SU-DHL-6 (cell line): ENCODE results near the gene TAF11L6.

Experiments
- EZH2phosphoT487 ChIP-seq: fragments of 200-600 bp; sonication (generic), shearing (Covaris generic); conservative IDR thresholded peaks from 2 replicates; pipeline ENCODE4 v1.6.1; 2018; ENCODE audit warnings: mild to moderate bottlenecking, antibody characterized with exemption, low read length, moderate library complexity, mixed read lengths
- TF ChIP-seq, protein P1 (sequence below): fragments of 200-600 bp; sonication (generic); IDR thresholded peaks from one replicate; pipeline ENCODE4 v1.5.1; 2017; ENCODE audit warnings: antibody characterized with exemption, mild to moderate bottlenecking, low read length, moderate library complexity; ENCODE audit not compliant: insufficient read depth, poor library complexity, severe bottlenecking

- TF ChIP-seq, protein P1, sequence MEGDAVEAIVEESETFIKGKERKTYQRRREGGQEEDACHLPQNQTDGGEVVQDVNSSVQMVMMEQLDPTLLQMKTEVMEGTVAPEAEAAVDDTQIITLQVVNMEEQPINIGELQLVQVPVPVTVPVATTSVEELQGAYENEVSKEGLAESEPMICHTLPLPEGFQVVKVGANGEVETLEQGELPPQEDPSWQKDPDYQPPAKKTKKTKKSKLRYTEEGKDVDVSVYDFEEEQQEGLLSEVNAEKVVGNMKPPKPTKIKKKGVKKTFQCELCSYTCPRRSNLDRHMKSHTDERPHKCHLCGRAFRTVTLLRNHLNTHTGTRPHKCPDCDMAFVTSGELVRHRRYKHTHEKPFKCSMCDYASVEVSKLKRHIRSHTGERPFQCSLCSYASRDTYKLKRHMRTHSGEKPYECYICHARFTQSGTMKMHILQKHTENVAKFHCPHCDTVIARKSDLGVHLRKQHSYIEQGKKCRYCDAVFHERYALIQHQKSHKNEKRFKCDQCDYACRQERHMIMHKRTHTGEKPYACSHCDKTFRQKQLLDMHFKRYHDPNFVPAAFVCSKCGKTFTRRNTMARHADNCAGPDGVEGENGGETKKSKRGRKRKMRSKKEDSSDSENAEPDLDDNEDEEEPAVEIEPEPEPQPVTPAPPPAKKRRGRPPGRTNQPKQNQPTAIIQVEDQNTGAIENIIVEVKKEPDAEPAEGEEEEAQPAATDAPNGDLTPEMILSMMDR = no peak
- no peak for TF ChIP-seq EZH2phosphoT487
Measured at GRCh38 chr5:17481378-17481777, 47.1 kb upstream of the TAF11L6 start.
